Cerebellar cortex (tissue), 1 donor: ENCODE results near the gene RNF26.

Experiments used
- DNase-seq: peaks from one replicate; pipeline ENCODE4 v3.0.0-alpha.2; 2015; ENCODE audit warnings: low spot score

RNF26 gene

GRCh38 chr11:119355091-119355843 lies 20.9 kb downstream of the RNF26 start:
- no peak for DNase-seq

DNA sequence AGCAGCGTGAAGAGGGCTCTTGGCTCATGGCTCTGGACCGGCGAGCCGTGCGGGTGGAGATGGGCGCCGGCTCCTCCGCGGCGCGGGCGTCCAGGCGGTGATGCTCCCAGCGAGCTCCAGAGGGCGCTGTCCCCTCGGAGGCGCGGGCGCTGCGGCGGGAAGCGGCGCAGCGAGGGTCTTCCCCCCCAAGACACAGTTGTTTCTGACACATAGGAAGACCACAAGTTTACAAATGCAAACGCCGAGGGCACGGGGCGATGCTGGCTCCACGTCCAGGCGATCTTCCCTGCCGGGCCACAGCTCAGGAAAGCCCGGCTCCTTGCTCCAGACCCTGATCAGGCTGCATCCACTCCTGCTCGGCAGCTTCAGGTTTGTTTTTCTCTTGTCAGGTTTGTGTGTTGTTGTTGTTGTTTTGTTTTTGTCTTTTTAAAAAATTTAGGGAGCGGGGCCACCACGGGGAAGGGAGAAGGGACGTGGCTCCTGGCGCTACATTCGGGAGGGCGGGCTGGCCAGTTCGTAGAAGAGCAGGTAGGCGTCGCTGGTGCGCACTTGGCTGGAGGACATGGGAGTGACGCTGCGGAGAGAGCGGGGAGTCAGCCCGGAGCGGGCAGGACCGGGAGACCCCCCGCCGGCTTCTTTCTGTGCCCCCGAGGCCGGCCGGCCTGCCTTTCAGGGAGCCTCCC lies 22.2 kb downstream of the RNF26 start:
- DNase-seq: peak; percentile 72

GRCh38 chr11:119357074-119357473 lies 22.7 kb downstream of the RNF26 start:
- DNase-seq: no peak

DNA sequence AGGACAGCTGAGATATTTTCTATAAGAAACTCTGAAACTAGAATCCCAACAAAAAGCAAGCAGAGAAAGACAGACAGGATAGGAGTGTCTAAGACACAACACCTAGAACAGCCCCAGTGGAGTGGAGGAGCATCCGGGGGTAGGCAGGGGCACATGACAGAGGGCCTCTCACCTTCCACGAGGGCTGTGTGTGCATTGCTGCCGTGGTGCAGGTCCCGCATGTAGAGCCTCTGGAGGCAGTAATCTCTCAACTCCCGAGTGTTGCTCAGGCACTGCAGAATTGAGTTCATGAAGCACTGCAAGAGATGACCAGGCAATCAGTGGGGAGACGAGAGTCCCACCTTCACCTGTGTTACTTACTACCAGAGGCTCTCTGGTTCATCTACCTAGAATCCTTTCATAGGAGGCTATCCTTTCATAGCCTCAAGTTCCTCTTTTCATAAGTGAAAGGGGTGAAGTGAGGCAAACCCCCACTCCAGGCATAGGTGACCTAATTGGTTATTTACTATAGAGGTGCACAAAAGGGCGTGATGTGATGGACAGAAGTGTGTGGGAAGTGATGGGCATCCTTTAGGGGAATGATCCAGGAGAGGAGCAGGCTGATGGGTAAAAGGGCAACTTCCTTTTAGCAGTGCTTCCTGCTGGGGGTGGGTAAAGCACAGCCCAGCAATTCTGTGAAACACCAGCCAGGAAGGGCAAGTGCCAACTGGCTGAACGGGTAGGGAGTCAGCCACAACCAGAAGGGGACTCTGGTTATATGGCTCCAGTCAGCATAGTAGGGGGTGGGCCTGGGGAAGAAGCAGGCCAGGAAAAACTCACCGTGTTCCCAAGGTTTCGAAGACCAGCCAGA lies 25.3 kb downstream of the RNF26 start:
- DNase-seq: no peak

DNA sequence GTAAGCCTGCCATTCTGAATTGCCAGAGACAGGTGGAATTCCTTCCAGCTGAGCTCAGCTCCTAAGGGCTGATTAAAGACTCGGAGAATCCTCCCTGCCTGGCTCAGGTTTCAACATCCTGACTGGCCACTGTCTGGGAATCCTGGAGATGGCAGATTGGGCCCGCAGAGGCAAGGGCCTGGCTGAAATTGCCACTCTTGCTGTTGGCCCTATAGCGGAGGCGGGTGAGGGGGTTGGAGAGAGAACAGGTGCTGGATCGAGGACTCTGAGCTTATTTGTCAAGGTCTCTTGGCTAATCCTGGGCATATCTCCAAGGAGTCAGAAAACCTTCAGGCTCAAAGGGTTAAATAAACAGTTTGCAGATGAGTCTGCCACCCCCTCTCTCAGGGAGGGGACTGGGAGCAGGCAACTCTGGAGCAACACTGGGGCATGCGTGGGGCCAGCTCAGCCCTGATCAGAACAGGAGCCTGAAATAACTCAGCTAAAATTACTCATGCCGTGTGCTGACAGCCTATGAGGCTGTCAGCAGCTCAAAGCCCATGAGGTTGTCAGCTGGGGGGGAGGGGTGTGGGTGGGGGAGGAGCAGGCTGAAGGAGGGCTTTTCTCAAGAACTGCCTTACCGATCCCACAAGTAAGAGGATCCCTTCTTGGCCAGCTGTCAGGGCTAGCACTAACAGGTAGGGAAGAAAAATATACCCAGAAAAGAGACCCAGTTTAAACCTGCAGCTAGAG lies 26.9 kb downstream of the RNF26 start:
- peak; percentile 70 for DNase-seq

DNA sequence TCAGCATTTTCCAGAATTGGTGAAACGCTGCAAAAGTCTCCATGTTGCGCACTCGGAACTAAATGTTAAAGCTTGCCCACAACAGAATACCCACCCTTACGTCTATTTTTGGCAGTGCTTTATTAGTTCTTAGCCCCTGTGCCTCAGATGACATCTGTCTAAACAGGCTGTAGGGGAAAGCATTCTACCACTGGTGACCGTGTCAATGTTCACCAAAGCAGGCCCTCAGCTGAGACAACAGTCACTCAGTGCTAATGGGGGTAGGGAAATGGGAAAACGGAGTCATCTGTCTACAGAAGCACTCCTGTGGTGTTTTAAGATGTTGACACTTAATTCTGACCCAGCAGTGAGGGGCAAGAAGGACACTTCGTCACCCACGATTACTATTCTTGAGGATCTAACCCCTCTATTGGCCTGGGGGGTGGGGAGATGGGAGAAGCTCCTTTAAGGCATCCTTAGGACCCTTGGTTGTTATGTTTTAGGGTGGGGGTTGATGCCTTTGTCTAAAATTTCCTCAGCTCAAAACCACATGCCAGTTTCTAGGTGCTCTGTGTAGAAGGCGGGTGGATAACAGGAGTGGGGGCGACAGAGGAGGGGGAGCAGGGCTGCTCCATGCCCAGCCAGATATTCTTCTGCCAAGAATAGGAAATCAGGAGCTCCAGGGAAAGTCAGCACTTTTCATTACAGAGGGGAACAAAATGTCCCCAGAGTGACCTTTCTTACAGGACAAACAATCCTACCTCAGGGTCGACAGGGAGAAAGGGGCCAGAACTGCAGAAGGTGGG lies 27.8 kb downstream of the RNF26 start:
- DNase-seq: no peak

DNA sequence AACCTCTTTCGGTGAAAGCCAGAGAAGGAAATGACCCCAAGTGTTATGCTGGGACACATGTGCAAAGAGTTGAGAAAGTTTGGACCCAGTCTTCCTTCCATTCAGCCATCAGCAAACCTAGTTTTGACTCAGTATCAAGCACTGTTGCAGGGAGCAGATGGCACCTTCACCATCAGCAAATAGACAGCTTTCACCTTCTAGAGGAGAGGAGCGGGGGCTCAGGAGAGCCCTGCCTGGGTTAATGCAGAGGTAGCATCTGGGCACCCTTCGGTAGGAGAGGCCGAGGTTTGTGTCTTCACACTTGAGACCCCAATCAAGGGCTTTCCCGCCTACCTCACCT lies 28.4 kb downstream of the RNF26 start:
- peak; percentile 82 for DNase-seq

- peak; percentile 76 for DNase-seq
These were observed 28.9 kb downstream of the RNF26 start for GRCh38 chr11:119363081-119363850.

- peak; percentile 68 for DNase-seq
These were observed 29.7 kb downstream of the RNF26 start for GRCh38 chr11:119363851-119364590.

DNA sequence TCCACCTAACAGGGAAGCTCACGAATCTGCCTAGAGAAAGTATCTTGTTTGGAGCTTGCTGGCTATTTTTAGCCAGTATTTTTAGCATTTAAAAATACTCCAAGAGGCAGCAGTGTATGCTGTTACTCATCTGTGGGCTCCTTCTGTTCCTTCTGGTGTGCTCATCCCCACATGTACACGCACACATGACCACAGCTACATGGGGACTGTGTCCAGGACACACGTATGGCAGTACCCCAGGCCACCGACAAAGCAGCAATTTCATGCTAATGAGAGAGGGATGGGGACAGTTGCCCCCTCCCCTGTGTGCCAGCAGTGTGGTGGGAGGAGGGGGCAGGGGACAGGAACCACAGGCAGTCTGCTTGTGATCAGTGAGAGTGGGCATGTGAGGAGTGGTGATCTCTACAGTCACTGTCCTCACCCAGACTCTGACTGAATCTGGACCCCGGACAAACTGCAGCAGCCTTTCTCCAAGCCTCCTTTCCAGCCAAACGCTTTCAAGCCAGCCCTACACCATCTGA lies 30.8 kb downstream of the RNF26 start:
- no peak for DNase-seq

- DNase-seq: no peak
These were observed 32.6 kb downstream of the RNF26 start for GRCh38 chr11:119366690-119367620.

GRCh38 chr11:119367661-119368120 lies 33.4 kb downstream of the RNF26 start:
- no peak for DNase-seq

- no peak for DNase-seq
These were observed 34.1 kb downstream of the RNF26 start for GRCh38 chr11:119368121-119369034.

DNA sequence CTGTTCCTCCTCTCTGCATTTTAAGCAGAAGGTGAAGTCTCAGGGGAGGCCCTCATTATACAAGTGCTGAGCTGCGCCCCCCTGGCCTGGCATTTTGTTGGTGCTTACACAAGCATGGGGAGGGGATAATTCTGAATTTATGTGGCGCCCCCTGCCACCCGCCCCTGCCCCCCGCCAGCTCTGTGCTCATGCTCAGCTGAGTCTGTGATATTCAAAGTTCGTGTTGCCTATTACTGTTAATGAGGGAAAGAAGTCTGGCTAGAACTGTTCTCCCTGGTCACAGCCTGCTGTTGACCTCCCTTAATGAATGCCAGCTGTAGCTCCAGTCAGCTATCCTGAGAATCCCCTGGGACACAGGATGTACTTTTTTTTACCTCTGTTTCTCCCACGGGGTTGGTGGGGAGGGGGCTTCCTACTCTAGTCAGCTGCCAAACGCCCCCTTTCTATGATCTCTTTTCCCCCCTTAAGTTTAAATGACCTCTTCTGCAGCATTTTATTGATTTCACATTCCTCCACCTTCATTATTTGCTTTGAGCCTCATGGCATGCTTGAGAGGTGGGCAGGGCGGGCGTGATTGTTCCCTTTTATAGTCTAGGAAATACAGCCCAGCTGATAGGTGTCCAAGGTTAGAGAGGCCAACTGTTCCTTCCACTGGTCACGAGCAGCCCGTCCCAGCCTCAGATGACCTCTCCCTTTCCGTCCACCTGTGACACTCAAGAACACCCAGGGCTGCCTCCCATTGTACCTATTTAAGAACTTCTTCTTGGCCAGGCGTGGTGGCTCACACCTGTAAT lies 35.0 kb downstream of the RNF26 start:
- DNase-seq: no peak

GRCh38 chr11:119370486-119371046 lies 36.2 kb downstream of the RNF26 start:
- no peak for DNase-seq

DNA sequence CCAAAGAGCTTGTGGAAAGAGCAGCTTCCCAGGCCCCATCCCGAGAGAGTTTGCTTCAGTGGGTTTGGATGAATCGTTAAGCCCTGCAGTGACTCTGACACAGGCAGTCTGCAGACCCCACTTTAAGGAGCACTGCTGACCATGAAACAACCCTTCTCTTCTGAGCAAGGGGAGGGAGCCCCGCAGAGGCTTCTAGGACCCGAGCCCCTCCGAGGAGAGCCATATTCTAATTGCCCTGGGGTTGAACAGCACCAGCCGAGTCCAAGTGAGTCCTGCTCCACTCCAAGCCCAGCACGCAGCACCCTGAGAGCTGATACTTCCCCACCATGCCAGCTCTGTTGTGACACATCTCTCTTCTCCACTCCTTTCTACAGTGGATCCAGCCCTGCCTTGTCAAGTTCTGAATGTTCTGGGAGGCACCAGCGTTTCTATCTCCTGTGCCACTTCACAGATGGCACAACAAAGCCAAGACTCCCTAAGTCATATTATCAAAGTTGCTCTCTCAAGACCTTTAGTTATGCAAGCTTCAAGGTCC lies 36.8 kb downstream of the RNF26 start:
- DNase-seq: no peak
